Measurements from ENCODE around the gene FGR. TPM values are rescaled to one million over a fixed set of nuclear protein-coding genes. Genes with fewer than 3 reads are reported as not detected.

The FGR gene
- total and polyA plus RNA-seq, 2 donors (not counting 1 experiment from before 2014, with no cell fraction given): 57.0 to 295 TPM

- Mint-ChIP-seq H3K27ac (peak overlapping the region; percentile 64), H3K4me3 (peak overlapping the region; percentile 94), H3K27me3 (no peaks in the 10 kb centered on the region), H3K4me1 (peaks cover 38% of the 10 kb centered on the region), H3K9me3 (ENCODE audit: insufficient read depth) (no peaks in the 10 kb centered on the region)
- H3K9me3 ChIP-seq (ENCODE audit: control extremely low read depth in 1 of 3, control insufficient read depth in 2 of 3, insufficient read depth in 1 of 3, low read length in 2 of 3): no peaks in the 10 kb centered on the region
- ChIA-PET POLR2A (interaction anchor here (0.5 to 2.8 kb wide), 4 partner anchors 49 to 291 kb away, joined by 4 to 12 read pairs (median 6); no protein-coding TSS in a partner anchor), CTCF (interaction anchor here (0.6 to 20.3 kb wide), 30 partner anchors 8 to 562 kb away, joined by 3 to 473 read pairs (median 6); partner anchors contain the start of gene IFI6)
- ATAC-seq (ENCODE audit: low read depth) (no peak), DNase-seq (no peak)
- no peak overlapping the region for H2AFZ ChIP-seq (ENCODE audit: insufficient read depth, low read depth, low read length, poor library complexity, severe bottlenecking)
- no peaks in the 10 kb centered on the region for H3K27me3 ChIP-seq (replicated peaks in 1 of 4; ENCODE audit: control extremely low read depth in 1 of 4, control insufficient read depth in 3 of 4, insufficient read depth in 4 of 4, low read length in 3 of 4)
- peaks cover 44 to 66% of the 10 kb centered on the region in 2 donors for H3K4me1 ChIP-seq (ENCODE audit: control insufficient read depth in 2 of 2, insufficient read depth in 2 of 2, low read length in 2 of 2)
- peaks cover 23% of the 10 kb centered on the region for H4K20me1 ChIP-seq (ENCODE audit: control insufficient read depth, insufficient read depth, low read length, poor library complexity, severe bottlenecking)
- intact Hi-C loops (cut with micrococcal nuclease): loop anchor here (10.0 kb wide), 1 partner anchor 119 kb away; the partner anchor contains the start of gene FAM76A
- H3K9ac ChIP-seq (ENCODE audit: low read length): no peak overlapping the region
- H3K27ac ChIP-seq (ENCODE audit: low read length in 2 of 2): no peak overlapping the region
- TF ChIP-seq, protein P1, sequence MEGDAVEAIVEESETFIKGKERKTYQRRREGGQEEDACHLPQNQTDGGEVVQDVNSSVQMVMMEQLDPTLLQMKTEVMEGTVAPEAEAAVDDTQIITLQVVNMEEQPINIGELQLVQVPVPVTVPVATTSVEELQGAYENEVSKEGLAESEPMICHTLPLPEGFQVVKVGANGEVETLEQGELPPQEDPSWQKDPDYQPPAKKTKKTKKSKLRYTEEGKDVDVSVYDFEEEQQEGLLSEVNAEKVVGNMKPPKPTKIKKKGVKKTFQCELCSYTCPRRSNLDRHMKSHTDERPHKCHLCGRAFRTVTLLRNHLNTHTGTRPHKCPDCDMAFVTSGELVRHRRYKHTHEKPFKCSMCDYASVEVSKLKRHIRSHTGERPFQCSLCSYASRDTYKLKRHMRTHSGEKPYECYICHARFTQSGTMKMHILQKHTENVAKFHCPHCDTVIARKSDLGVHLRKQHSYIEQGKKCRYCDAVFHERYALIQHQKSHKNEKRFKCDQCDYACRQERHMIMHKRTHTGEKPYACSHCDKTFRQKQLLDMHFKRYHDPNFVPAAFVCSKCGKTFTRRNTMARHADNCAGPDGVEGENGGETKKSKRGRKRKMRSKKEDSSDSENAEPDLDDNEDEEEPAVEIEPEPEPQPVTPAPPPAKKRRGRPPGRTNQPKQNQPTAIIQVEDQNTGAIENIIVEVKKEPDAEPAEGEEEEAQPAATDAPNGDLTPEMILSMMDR (IDR thresholded peaks at IDR 0.05): no peak
- TF ChIP-seq EZH2 (IDR thresholded peaks at IDR 0.05; ENCODE audit: borderline replicate concordance, insufficient read depth, low read depth, low read length, poor library complexity, severe bottlenecking): no peak
- H3K79me2 ChIP-seq (ENCODE audit: control insufficient read depth, insufficient read depth, low read length): peaks cover 39% of the 10 kb centered on the region
- WGBS (ENCODE audit: insufficient coverage): 97% methylated on average over 6 of the region's 7 CpGs
- H3K4me2 ChIP-seq (replicated peaks; ENCODE audit: low read depth, low read length, poor library complexity, severe bottlenecking): no peak overlapping the region
- no peaks in the 10 kb centered on the region for H3K36me3 ChIP-seq (replicated peaks in 1 of 2; ENCODE audit: control extremely low read depth in 1 of 2, control insufficient read depth in 1 of 2, extremely low read depth in 1 of 2, insufficient read depth in 2 of 2, low read length in 1 of 2)
- no peak overlapping the region for H3K4me3 ChIP-seq (ENCODE audit: control extremely low read depth in 1 of 5, extremely low read depth in 1 of 5, insufficient read depth in 1 of 5, low read depth in 2 of 5, low read length in 4 of 5)
Observed at GRCh38 chr1:27605300-27605766, 29.7 kb downstream of the FGR start.
